Skeletal muscle cell (primary cell): Measurements from ENCODE around the gene ETV6.

Source experiments
- DNase-seq: peaks from one replicate; pipeline ENCODE4 v3.0.0-alpha.2; 2010; ENCODE audit warnings: low read depth
- H3K4me3 ChIP-seq: 2 replicates; pipeline ENCODE4 v1.5.1; 2011; ENCODE audit warnings: low read depth, mild to moderate bottlenecking, control low read depth, low read length, moderate library complexity

ETV6 gene

GRCh38 chr12:11709513-11709912 lies 60.0 kb downstream of the ETV6 start:
- no peak overlapping the region for H3K4me3 ChIP-seq
- no peak for DNase-seq

- DNase-seq: no peak
Measured at GRCh38 chr12:11710431-11710830, 61.0 kb downstream of the ETV6 start.

GRCh38 chr12:11710906-11711305 lies 61.4 kb downstream of the ETV6 start:
- no peak for DNase-seq
- H3K4me3 ChIP-seq: no peak overlapping the region

More at GRCh38 chr12:11710431-11710830, 61.0 kb downstream of the ETV6 start:
- H3K4me3 ChIP-seq: no peak overlapping the region

- H3K4me3 ChIP-seq: no peak overlapping the region
- peak; percentile 61 for DNase-seq
Measured at GRCh38 chr12:11711651-11712327, 62.3 kb downstream of the ETV6 start.

DNA sequence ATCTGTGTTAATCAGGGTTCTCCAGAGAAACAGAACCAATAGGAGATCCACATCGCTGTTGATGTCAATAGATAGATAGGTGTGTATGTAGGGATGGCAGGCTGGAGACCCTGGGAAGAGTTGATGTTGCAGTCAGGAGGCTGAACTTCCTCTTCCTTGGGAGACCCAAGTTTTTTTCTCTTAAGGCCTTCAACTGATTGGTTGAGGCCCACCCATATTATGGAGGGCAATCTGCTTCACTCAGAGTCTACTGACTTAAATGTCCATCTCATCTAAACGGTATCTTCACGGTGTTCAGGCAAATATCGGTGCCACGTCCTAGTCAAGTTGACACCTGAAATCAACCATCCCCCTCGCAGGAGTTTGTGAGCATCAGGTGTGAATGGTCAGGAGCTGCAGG lies 63.0 kb downstream of the ETV6 start:
- no peak overlapping the region for H3K4me3 ChIP-seq
- DNase-seq: no peak

DNA sequence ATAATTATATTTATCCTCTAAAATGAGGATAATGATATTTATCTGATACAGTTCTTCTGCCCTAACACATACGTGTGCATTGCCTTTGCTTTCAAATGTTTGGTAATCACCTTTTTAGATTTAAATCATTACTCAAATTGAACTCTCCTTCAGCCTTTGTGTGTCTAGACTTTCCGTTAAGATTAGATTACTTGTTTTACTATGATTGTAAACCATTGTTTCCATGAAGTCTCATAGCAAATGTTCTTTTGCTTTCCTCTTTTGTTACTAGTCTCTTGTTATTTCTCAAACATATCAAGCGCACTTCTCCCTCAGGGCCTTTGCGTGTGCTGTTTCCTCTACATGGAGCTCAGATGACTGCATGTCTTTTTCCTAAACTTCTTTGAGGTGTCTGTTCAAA lies 63.7 kb downstream of the ETV6 start:
- no peak for DNase-seq
- no peak overlapping the region for H3K4me3 ChIP-seq

DNA sequence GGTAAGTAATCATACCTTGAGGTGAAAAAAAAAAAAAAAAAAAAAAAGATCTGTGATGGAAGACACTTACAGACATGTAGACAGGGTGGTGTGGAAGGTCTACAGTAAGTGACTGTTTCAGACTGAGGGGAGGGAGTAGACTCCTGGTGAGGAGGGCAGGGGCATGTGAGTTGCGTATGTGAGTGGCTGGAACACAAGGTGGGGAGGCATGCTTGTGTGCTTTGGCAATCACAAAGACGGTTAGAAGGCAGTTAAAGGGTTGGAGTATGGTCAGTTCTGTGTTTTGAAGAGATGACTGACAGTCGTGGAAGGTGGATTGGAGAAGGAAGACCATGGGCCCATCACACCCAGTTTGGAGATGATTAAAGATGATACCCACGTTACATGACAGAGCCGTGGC lies 65.2 kb downstream of the ETV6 start:
- DNase-seq: no peak
- H3K4me3 ChIP-seq: no peak overlapping the region

DNA sequence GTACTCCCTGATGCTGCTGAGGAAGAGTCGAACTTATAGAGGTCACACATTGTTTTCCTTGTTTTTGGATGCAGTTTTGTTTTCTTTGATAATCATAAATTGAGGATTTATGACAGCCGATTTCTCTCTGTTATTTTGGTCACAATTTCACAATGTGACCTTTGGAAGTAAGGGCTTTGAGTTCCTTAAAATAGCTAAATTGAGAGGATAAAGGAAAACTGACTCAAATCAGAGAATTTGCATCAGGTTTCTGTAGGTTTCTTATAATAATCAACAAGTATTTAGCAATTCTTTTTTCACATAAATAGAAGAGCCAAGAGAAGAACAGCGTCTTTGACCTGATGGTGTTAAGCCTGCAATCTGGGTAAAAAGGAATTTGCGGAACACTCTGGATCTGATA lies 66.1 kb downstream of the ETV6 start:
- DNase-seq: no peak
- H3K4me3 ChIP-seq: no peak overlapping the region

- peak; percentile 76 for DNase-seq
- H3K4me3 ChIP-seq: no peak overlapping the region
Measured at GRCh38 chr12:11716794-11717518, 67.5 kb downstream of the ETV6 start.

DNA sequence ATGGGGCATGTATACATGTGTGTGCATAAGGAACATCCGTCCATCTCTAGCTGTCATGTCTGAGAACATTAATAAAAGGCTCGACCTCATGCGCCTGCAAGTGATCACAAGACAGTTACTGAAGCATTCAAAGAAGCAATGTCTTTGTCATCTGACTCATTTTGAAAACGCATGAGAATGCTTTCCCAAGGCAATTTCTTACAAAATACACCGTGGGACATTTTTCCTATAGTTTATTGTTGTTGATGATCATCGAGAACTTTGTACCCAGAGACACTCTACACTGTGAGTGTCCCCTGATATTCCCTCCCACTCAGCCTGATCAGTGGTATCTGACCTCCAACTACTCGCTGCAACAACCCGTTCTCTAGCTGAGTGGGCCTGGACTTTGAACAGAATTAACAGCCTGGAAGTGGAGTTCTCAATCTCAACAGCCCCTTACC lies 68.1 kb downstream of the ETV6 start:
- DNase-seq: peak; percentile 69
- no peak overlapping the region for H3K4me3 ChIP-seq

- H3K4me3 ChIP-seq: no peak overlapping the region
- no peak for DNase-seq
Measured at GRCh38 chr12:11718105-11718504, 68.6 kb downstream of the ETV6 start.

- peak; percentile 71 for DNase-seq
- no peak overlapping the region for H3K4me3 ChIP-seq
Measured at GRCh38 chr12:11718768-11719253, 69.3 kb downstream of the ETV6 start.

GRCh38 chr12:11719678-11720099 lies 70.2 kb downstream of the ETV6 start:
- no peak overlapping the region for H3K4me3 ChIP-seq
- DNase-seq: peak; percentile 91

DNA sequence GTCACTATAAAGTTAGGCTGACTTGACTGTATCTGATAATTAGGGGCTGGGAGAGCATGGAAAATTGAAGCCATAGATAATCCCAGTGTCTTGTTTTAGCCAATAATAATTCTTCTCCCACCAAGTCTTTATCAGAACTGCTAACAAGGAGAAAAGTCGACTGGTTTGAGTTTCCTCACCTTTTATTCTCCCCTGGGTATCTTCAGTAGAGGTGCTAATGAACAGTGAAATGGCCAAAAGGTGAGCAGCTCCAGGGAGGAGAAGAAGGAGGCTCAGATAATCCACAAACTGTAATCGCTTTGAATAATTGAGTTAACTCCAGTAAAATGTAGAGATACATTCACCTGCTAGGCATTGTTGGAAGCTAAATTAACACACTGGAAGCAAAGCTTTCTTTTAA lies 72.6 kb downstream of the ETV6 start:
- no peak for DNase-seq
- no peak overlapping the region for H3K4me3 ChIP-seq

DNA sequence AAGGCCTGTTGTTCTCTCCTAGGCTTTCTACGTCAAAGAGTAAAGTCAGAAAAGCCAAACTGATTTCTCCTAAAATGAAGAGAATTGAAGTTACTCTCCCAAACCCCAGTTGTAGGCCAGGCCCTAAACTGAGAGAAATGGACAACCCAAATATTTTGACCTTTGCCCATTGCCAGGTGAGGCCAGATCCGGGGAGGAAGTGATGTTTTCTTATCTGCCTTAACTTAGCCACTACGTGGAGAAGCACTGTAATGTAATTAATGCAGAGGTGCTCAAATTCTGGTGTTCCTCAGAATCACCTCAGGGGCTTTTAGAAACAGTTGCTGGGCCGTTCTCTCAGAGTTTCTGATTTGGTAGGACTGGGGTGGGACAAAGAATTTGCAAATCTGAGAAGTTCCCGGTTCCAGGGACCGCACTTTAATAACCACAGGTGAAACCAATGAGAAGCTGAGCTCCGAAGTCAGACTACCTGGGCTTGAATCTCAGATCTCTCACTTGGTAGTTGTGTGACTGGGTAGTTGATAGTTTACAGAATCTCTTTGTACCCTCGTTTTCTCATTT lies 73.2 kb downstream of the ETV6 start:
- DNase-seq: no peak
- no peak overlapping the region for H3K4me3 ChIP-seq

- no peak overlapping the region for H3K4me3 ChIP-seq
- no peak for DNase-seq
Measured at GRCh38 chr12:11723993-11724392, 74.5 kb downstream of the ETV6 start.

DNA sequence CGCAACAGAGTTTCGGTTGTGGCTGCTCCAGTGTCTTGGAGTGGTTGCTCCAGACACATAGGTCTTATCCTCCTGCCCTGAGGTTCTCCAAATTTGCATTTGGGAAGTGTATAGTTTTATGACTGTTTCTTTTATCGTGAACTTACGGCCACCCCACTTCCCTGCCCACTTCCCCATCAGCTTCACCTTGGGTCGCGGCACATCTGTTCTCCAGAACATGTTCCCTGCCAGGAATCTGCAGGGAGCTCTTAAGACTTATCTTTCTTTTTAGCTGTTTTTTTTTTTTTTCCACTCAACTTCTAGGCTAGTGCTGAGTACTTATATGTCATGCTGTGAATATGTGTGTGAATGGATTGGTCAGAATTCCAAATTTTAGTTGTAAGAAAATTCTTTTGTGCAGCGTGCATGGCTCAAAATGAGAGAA lies 75.4 kb downstream of the ETV6 start:
- H3K4me3 ChIP-seq: no peak overlapping the region
- DNase-seq: no peak

- no peak overlapping the region for H3K4me3 ChIP-seq
- no peak for DNase-seq
Measured at GRCh38 chr12:11725686-11726085, 76.2 kb downstream of the ETV6 start.

DNA sequence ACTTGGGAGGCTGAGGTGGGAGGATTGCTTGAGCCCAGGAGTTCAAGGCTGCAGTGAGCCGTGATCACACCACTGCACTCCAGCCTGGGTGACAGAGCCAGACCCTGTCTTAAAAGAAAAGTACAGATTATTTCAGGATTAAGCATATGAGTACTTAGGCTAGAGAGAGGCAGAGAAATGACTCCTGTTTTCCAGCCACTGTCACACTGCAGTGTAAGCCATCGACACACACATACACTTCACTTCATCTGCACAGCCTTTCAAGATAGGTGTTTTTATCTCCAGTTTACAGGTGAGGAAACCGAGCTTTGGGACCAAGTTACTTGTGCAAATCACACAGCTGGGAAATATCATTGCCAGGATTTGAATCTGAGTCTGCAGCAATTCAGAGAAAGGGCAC lies 77.2 kb downstream of the ETV6 start:
- DNase-seq: no peak
- no peak overlapping the region for H3K4me3 ChIP-seq

DNA sequence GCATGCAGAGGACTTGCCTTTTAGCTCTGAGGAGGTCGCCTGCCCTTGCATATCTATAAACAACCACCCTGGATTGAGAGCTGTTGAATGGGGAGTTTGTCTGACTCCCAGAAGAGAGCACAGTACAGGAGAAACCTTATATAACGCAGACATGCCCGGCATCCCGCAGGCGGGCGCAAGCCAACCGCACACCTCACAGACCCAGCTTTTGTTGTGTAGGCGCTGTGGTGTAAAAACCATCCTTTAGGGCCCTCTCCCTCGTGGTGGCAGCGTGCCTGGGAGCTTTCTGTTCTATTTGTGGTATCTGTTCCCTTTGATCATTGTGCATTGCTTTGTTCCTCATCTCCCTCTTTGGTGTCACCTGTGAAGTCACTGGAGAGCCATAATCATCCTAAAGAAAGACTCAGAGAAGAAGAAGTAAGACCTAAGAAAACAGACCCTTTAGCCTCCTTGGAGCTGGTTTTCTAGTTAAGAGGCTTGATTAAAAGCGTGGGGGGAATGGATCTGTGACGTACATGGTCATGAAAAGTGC lies 77.7 kb downstream of the ETV6 start:
- no peak overlapping the region for H3K4me3 ChIP-seq
- no peak for DNase-seq
